ENCODE data around the gene HS6ST1. TPM values are rescaled to one million over a fixed set of nuclear protein-coding genes. Genes with fewer than 3 reads are reported as not detected.

HS6ST1 gene
- total and polyA plus RNA-seq, 2 of the 4 experiments (the other 2 are of a cell fraction) = 29.9 to 36.9 TPM

DNA sequence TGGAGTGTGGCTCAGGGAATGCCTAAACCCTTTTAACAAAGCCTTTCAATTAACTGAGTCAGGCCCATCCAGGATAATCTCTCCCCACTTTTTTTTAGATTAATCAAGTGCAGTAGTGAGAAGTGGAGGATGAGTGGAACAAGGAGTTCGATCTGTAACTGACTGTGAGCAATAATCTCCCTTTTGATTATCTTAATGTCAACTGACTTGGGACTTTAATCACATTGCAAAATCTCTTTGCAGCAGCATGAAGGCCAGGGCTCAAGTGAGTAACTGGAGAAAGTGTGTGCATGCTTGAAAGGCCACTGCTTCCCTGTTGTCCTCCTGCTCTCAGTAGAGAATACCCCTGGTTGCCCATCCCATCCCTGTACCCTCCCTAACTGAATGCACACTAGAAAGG is 32.1 kb upstream of the HS6ST1 start:
- Histone ChIP-seq H3K4me1 (ENCODE audit: control insufficient read depth, insufficient read depth, low read length) (peaks cover 10% of the 10 kb centered on the region), H3K36me3 (ENCODE audit: control insufficient read depth, insufficient read depth, low read length) (no peaks in the 10 kb centered on the region), H3K23ac (ENCODE audit: low read depth, low read length) (no peak overlapping the region; the same call in 1 of the 2 replicates), H2BK5ac (ENCODE audit: low read depth, low read length, poor library complexity, severe bottlenecking) (no peak overlapping the region), H4K91ac (ENCODE audit: insufficient read depth, low read depth, low read length) (no peak overlapping the region), H3K4me3 (ENCODE audit: insufficient read depth, low read depth, low read length) (no peak overlapping the region), H3K56ac (ENCODE audit: extremely low read depth, insufficient read depth, low read length) (no peak overlapping the region), H2BK120ac (ENCODE audit: low read depth, low read length) (no peak overlapping the region), H4K5ac (ENCODE audit: low read depth, low read length) (no peak overlapping the region), H2BK15ac (ENCODE audit: low read depth, low read length) (no peak overlapping the region), H3K9ac (ENCODE audit: low read depth, low read length) (no peak overlapping the region), H3K27me3 (ENCODE audit: control insufficient read depth, insufficient read depth, low read length) (no peaks in the 10 kb centered on the region), H2BK20ac (ENCODE audit: low read depth, low read length) (peak overlapping the region; percentile 28; the same call in 1 of the 2 replicates), H2AFZ (replicated peaks; ENCODE audit: low read length, poor library complexity) (no peak overlapping the region), H3K9me3 (ENCODE audit: control insufficient read depth, insufficient read depth, low read length) (peaks cover 7% of the 10 kb centered on the region), H4K20me1 (ENCODE audit: insufficient read depth, low read length) (no peaks in the 10 kb centered on the region), H3K4me2 (ENCODE audit: low read depth, low read length) (no peak overlapping the region), H2AK5ac (ENCODE audit: low read depth, low read length) (no peak overlapping the region), H3K9me1 (ENCODE audit: insufficient read depth, low read length) (peaks cover 7% of the 10 kb centered on the region; the same call in 1 of the 2 replicates), H2AK9ac (replicated peaks; ENCODE audit: low read depth, low read length, poor library complexity) (no peak overlapping the region), H3K14ac (replicated peaks; ENCODE audit: low read depth, low read length) (no peak overlapping the region), H4K8ac (ENCODE audit: low read depth in 2 of 2, low read length in 2 of 2) (no peak overlapping the region), H3K27ac (ENCODE audit: insufficient read depth, low read length) (no peak overlapping the region), H3K18ac (ENCODE audit: low read depth, low read length) (no peak overlapping the region), H3K4ac (ENCODE audit: low read depth, low read length) (no peak overlapping the region), H3K79me1 (ENCODE audit: low read depth in 1 of 2, low read length in 2 of 2) (no peaks in the 10 kb centered on the region)
- TF ChIP-seq POLR2A (IDR thresholded peaks at IDR 0.05; ENCODE audit: low read depth, low read length) = no peak
- TF ChIP-seq RAD21 (IDR thresholded peaks at IDR 0.05; ENCODE audit: low read length) = no peak
- TF ChIP-seq RFX5 (IDR thresholded peaks at IDR 0.05; ENCODE audit: low read depth, low read length) = no peak
- no peak for TF ChIP-seq CHD1 (IDR thresholded peaks at IDR 0.05; ENCODE audit: low read depth, low read length)
- TF ChIP-seq MAZ (IDR thresholded peaks at IDR 0.05; ENCODE audit: borderline replicate concordance, low read depth, low read length) = no peak
- TF ChIP-seq RCOR1 (IDR thresholded peaks at IDR 0.05; ENCODE audit: insufficient replicate concordance, low read length) = no peak
- TF ChIP-seq CEBPB (IDR thresholded peaks at IDR 0.05; ENCODE audit: low read depth, low read length) = no peak
- no peak for TF ChIP-seq USF2 (IDR thresholded peaks at IDR 0.05; ENCODE audit: low read depth, low read length)
- TF ChIP-seq SMC3 (IDR thresholded peaks at IDR 0.05; ENCODE audit: low read depth, low read length) = no peak
- no peak for TF ChIP-seq ELK1 (IDR thresholded peaks at IDR 0.05; ENCODE audit: borderline replicate concordance, low read depth, low read length)
- no peak for TF ChIP-seq MXI1 (IDR thresholded peaks at IDR 0.05; ENCODE audit: borderline replicate concordance, low read depth, low read length)
- no peak for TF ChIP-seq BHLHE40 (IDR thresholded peaks at IDR 0.05; ENCODE audit: low read depth, low read length)
- no peak for TF ChIP-seq FOS (IDR thresholded peaks at IDR 0.05; ENCODE audit: low read depth, low read length)
- no peak for TF ChIP-seq NFE2L2 (IDR thresholded peaks at IDR 0.05; ENCODE audit: low read depth, low read length)
- dilution Hi-C loops (cut with HindIII; ENCODE audit: low sequenced_read_pairs, unreplicated experiment) = no loop called here
- DNase-seq (no peak), ATAC-seq (ENCODE audit: low read depth) (no peak)
- in situ Hi-C loops (cut with MboI; ENCODE audit: low sequenced_read_pairs) = no loop called here
- intact Hi-C loops (cut with micrococcal nuclease) = no loop called here
- no TSS peak for BruUV-seq (replicated peaks)
- no CpG with 5 or more reads among the region's 1 CpG for WGBS, 2 experiments (ENCODE audit: extremely low coverage in 2 of 2, insufficient read length in 1 of 2)
- ChIA-PET POLR2A (ENCODE audit: unreplicated experiment) (no interaction called here), CTCF (no interaction called here)

All from IMR-90 (cell line).